ENCODE results near the gene ZNF615. TPM values are rescaled to one million over a fixed set of nuclear protein-coding genes. Genes with fewer than 3 reads are reported as not detected.
"Not testable (repeated sequence)": the region's sequence is repeated elsewhere in the genome, so short reads cannot be mapped to it uniquely, and the experiment has no call there.

ZNF615 gene
- total and polyA plus RNA-seq, 11 donors, result 3.9 to 14.8 (median 10.0) TPM

- intact Hi-C loops (cut with DNase I), result no loop called here
- 96 to 99% (median 96%) methylated on average over 4 of the region's 4 CpGs for WGBS, 4 donors
- no peak overlapping the region for H3K27ac ChIP-seq
- no peak overlapping the region for H3K4me3 ChIP-seq
- H3K9me3 ChIP-seq, result peaks cover 0 to 99% (median 31%) of the 10 kb centered on the region in 12 donors
- DNase-seq, result no peak
- TF ChIP-seq POLR2A (IDR thresholded peaks at IDR 0.05) (no peak), CTCF (IDR thresholded peaks at IDR 0.05) (no peak)
- peaks cover 1 to 52% (median 13%) of the 10 kb centered on the region in 9 donors for H3K36me3 ChIP-seq
- no peaks in the 10 kb centered on the region for H3K27me3 ChIP-seq
- peaks cover 0 to 6% (median 0%) of the 10 kb centered on the region in 12 donors for H3K4me1 ChIP-seq
- ATAC-seq, result no peak
These were observed 29.1 kb downstream of the ZNF615 start for GRCh38 chr19:51978882-51979281.

DNA sequence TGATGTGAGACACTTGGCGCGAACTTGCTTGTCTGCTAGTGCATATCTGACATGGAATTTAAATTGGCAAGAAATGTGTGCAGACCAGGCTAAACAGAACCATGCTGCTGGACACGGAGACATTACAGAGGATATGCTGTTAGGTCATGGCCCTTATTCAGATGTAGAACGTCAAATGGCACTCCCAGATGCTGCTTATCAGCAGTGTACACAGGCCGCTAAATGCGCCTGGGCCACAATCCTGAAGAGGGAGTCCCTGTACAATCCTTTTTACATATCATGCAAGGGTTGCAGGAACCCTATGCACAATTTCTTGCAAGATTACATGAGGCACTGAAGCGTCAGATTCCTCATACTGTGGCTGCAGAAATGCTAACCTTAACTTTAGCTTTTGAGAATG lies 30.7 kb downstream of the ZNF615 start:
- peaks cover 0 to 5% (median 0%) of the 10 kb centered on the region in 12 donors for H3K4me1 ChIP-seq
- peaks cover 6 to 68% (median 28%) of the 10 kb centered on the region in 9 donors for H3K36me3 ChIP-seq
- ATAC-seq, result peak in 1 of 4 donors; percentile 66
- TF ChIP-seq POLR2A (IDR thresholded peaks at IDR 0.05) (no peak), CTCF (IDR thresholded peaks at IDR 0.05) (no peak)
- DNase-seq, result no peak
- intact Hi-C loops (cut with DNase I), result no loop called here
- no peak overlapping the region for H3K4me3 ChIP-seq
- H3K27ac ChIP-seq, result no peak overlapping the region
- no peaks in the 10 kb centered on the region for H3K27me3 ChIP-seq
- 58 to 76% (median 65%) methylated on average over 7 of the region's 7 CpGs for WGBS, 4 donors
- peaks cover 0 to 99% (median 45%) of the 10 kb centered on the region in 12 donors for H3K9me3 ChIP-seq

- WGBS, 4 donors, result 81 to 87% (median 84%) methylated on average over 3 of the region's 3 CpGs
- H3K4me1 ChIP-seq, result peaks cover 0 to 5% (median 0%) of the 10 kb centered on the region in 12 donors
- ATAC-seq (no peak), DNase-seq (no peak)
- H3K9me3 ChIP-seq, result peaks cover 0 to 99% (median 49%) of the 10 kb centered on the region in 12 donors
- peaks cover 6 to 73% (median 32%) of the 10 kb centered on the region in 9 donors for H3K36me3 ChIP-seq
- intact Hi-C loops (cut with DNase I), result no loop called here
- H3K27me3 ChIP-seq, result no peaks in the 10 kb centered on the region
- H3K4me3 ChIP-seq, result no peak overlapping the region
- TF ChIP-seq POLR2A (IDR thresholded peaks at IDR 0.05), result no peak
- peak in 1 of 12 donors; percentile 16 for TF ChIP-seq CTCF (IDR thresholded peaks at IDR 0.05)
- H3K27ac ChIP-seq, result no peak overlapping the region
These were observed 31.2 kb downstream of the ZNF615 start for GRCh38 chr19:51976852-51977251.

GRCh38 chr19:51975787-51976186 lies 32.2 kb downstream of the ZNF615 start:
- H3K27ac ChIP-seq; intact Hi-C loops (cut with DNase I); DNase-seq; H3K4me3 ChIP-seq; ATAC-seq; H3K27me3 ChIP-seq; H3K4me1 ChIP-seq: not testable (repeated sequence)
- WGBS, 4 donors, result 94 to 97% (median 97%) methylated on average over 17 of the region's 17 CpGs
- H3K9me3 ChIP-seq, result peaks cover 4 to 100% (median 59%) of the 10 kb centered on the region in 12 donors
- peaks cover 15 to 80% (median 43%) of the 10 kb centered on the region in 9 donors for H3K36me3 ChIP-seq

DNA sequence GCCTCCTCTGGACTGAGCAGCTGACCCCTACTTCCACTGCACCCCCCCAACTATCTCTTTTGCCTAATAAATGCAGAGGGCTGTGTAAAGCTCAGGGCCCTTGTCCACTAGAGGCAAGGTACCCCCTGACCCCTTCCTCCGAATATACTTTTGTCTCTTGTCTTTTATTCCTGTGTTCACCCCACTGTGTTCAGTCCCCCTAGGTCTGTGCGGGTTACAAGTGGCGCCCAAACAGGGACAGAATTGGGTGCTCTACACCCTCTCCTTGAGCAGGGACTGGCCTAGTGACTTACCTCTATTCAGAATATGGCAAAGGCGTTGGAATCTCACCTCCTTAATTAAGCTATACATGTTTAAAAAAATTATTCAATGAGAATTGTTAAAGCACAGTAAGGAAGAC lies 36.4 kb downstream of the ZNF615 start:
- intact Hi-C loops (cut with DNase I), result no loop called here
- Histone ChIP-seq H3K4me3 (no peak overlapping the region), H3K36me3 (peaks cover 29 to 100% (median 68%) of the 10 kb centered on the region in 9 donors)

More for the DNA sequence above, 36.4 kb downstream of the ZNF615 start:
- 95 to 98% (median 97%) methylated on average over 4 of the region's 4 CpGs for WGBS, 4 donors
- no peak overlapping the region for H3K27ac ChIP-seq
- TF ChIP-seq POLR2A (IDR thresholded peaks at IDR 0.05), result no peak
- no peaks in the 10 kb centered on the region for H3K27me3 ChIP-seq
- ATAC-seq, result no peak
- no peak for DNase-seq
- peaks cover 4 to 100% (median 78%) of the 10 kb centered on the region in 12 donors for H3K9me3 ChIP-seq
- no peaks in the 10 kb centered on the region for H3K4me1 ChIP-seq

Measured in heart left ventricle (tissue), 16 donors.